ENCODE data around the gene GATD1. TPM values are rescaled to one million over a fixed set of nuclear protein-coding genes. Genes with fewer than 3 reads are reported as not detected.

The GATD1 gene
- polyA plus RNA-seq, 2 of the 4 experiments (the other 2 are of a cell fraction) = 14.5 to 43.1 TPM

DNA sequence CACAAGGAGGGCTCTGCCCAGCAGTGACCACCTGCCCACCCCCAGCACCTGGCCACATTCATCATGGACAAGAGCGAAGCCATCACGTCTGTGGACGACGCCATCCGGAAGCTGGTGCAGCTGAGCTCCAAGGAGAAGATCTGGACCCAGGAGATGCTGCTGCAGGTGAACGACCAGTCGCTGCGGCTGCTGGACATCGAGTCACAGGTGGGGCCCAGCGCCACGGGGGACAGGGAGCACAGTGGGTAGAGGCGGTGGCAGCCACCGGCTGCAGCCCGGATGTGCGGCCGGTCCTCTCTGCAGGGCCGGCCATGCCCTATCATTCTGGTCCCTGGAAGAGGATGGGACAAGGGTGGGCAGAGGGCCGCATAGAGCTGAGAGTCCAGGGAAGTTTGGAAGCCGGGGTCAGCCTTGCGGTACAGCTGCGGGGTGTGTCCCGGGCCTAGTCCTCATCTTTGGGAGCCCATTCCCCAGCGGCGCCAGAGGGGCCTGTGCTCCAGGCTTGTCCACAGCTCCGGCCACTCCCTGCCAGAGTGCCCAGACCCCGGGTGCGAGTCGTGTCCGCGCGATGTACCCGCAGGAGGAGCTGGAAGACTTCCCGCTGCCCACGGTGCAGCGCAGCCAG, 57.2 kb downstream of the GATD1 start:
- no peak overlapping the region for H3K4me2 ChIP-seq
- no peak for DNase-seq (ENCODE audit: low read depth in 1 of 2, low spot score in 1 of 2)
- peaks cover 10% of the 10 kb centered on the region; the same call in 1 of the 3 replicates for H3K4me1 ChIP-seq
- POLR2A ChIA-PET = interaction anchor here (0.9 to 2.1 kb wide), 2 partner anchors 15 to 24 kb away, joined by 3 to 7 read pairs; partner anchors contain the start of genes DEAF1 and TMEM80
- 93% methylated on average over 33 of the region's 35 CpGs for WGBS (ENCODE audit: missing lambda C conversion rate)
- no peak overlapping the region for H3K27ac ChIP-seq
- no peak for FAIRE-seq
- CTCF ChIA-PET = interaction anchor here (0.6 to 20.1 kb wide), 5 partner anchors 8 to 59 kb away, joined by 3 to 599 read pairs (median 30); partner anchors contain the start of genes DEAF1, EPS8L2 and TMEM80
- H3K4me3 ChIP-seq = no peak overlapping the region
- TF ChIP-seq TP53 (CRISPR knock-in tag; IDR thresholded peaks at IDR 0.05) (no peak), JUN (IDR thresholded peaks at IDR 0.05) (no peak), SMC3 (IDR thresholded peaks at IDR 0.05) (no peak), ESRRA (IDR thresholded peaks at IDR 0.05; ENCODE audit: borderline replicate concordance, low read length) (no peak), CHD2 (IDR thresholded peaks at IDR 0.05; ENCODE audit: low read length, partially characterized antibody) (no peak), NR3C1 (IDR thresholded peaks at IDR 0.05) (no peak), MAFK (IDR thresholded peaks at IDR 0.05; ENCODE audit: partially characterized antibody) (no peak), HOXB5 (CRISPR knock-in tag; IDR thresholded peaks at IDR 0.05) (no peak), E2F6 (IDR thresholded peaks at IDR 0.05; ENCODE audit: borderline replicate concordance, low read depth) (no peak), CEBPB (IDR thresholded peaks at IDR 0.05) (no peak), TFCP2L1 (CRISPR knock-in tag; IDR thresholded peaks at IDR 0.05) (no peak), POLR2A (IDR thresholded peaks at IDR 0.05; ENCODE audit: low read length) (no peak), FOSL2 (IDR thresholded peaks at IDR 0.05) (no peak), FOSL2 (CRISPR knock-in tag; IDR thresholded peaks at IDR 0.05) (no peak)
- TF ChIP-seq, protein P1, sequence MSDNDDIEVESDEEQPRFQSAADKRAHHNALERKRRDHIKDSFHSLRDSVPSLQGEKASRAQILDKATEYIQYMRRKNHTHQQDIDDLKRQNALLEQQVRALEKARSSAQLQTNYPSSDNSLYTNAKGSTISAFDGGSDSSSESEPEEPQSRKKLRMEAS (IDR thresholded peaks at IDR 0.05) = no peak
- TF ChIP-seq, protein P2, sequence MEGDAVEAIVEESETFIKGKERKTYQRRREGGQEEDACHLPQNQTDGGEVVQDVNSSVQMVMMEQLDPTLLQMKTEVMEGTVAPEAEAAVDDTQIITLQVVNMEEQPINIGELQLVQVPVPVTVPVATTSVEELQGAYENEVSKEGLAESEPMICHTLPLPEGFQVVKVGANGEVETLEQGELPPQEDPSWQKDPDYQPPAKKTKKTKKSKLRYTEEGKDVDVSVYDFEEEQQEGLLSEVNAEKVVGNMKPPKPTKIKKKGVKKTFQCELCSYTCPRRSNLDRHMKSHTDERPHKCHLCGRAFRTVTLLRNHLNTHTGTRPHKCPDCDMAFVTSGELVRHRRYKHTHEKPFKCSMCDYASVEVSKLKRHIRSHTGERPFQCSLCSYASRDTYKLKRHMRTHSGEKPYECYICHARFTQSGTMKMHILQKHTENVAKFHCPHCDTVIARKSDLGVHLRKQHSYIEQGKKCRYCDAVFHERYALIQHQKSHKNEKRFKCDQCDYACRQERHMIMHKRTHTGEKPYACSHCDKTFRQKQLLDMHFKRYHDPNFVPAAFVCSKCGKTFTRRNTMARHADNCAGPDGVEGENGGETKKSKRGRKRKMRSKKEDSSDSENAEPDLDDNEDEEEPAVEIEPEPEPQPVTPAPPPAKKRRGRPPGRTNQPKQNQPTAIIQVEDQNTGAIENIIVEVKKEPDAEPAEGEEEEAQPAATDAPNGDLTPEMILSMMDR (IDR thresholded peaks at IDR 0.05) = no peak
- TF ChIP-seq, protein P3, sequence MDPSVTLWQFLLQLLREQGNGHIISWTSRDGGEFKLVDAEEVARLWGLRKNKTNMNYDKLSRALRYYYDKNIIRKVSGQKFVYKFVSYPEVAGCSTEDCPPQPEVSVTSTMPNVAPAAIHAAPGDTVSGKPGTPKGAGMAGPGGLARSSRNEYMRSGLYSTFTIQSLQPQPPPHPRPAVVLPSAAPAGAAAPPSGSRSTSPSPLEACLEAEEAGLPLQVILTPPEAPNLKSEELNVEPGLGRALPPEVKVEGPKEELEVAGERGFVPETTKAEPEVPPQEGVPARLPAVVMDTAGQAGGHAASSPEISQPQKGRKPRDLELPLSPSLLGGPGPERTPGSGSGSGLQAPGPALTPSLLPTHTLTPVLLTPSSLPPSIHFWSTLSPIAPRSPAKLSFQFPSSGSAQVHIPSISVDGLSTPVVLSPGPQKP (IDR thresholded peaks at IDR 0.05; ENCODE audit: low read depth, low read length) = no peak
- H3K9me3 ChIP-seq = no peaks in the 10 kb centered on the region
- no peak for ATAC-seq

- POLR2A ChIA-PET = interaction anchor here (0.9 kb wide), 1 partner anchor 14 kb away, joined by 3 read pairs; no protein-coding TSS in a partner anchor
Observed at GRCh38 chr11:719214-720016, 57.9 kb downstream of the GATD1 start.

More at GRCh38 chr11:719214-720016, 57.9 kb downstream of the GATD1 start:
- no peak for DNase-seq (ENCODE audit: low read depth in 1 of 2, low spot score in 1 of 2)
- Histone ChIP-seq H3K9me3 (no peaks in the 10 kb centered on the region), H3K4me2 (no peak overlapping the region), H3K4me1 (peaks cover 17% of the 10 kb centered on the region; the same call in 1 of the 3 replicates), H3K4me3 (no peak overlapping the region), H3K27ac (no peak overlapping the region)
- FAIRE-seq = no peak
- ATAC-seq = no peak
- WGBS (ENCODE audit: missing lambda C conversion rate) = 91% methylated on average over 32 of the region's 34 CpGs
- no peak for TF ChIP-seq RCOR1 (IDR thresholded peaks at IDR 0.05; ENCODE audit: low read depth, low read length)
- TF ChIP-seq EP300 (IDR thresholded peaks at IDR 0.05) = no peak
- TF ChIP-seq PHF8 (IDR thresholded peaks at IDR 0.05; ENCODE audit: borderline replicate concordance, low read depth) = no peak
- TF ChIP-seq MAZ (IDR thresholded peaks at IDR 0.05; ENCODE audit: borderline replicate concordance, low read depth, low read length) = no peak
- no peak for TF ChIP-seq CHD2 (IDR thresholded peaks at IDR 0.05; ENCODE audit: low read length, partially characterized antibody)
- TF ChIP-seq CHD4 (IDR thresholded peaks at IDR 0.05; ENCODE audit: borderline replicate concordance) = no peak
- TF ChIP-seq ZC3H11A (IDR thresholded peaks at IDR 0.05) = no peak
- no peak for TF ChIP-seq HDAC2 (IDR thresholded peaks at IDR 0.05)
- TF ChIP-seq RAD21 (conservative IDR thresholded peaks at IDR 0.05 in 1 of 2, IDR thresholded peaks at IDR 0.05 in 1 of 2) = no peak
- TF ChIP-seq CBX8 (IDR thresholded peaks at IDR 0.05) = no peak
- no peak for TF ChIP-seq NR3C1 (IDR thresholded peaks at IDR 0.05)
- no peak for TF ChIP-seq SREBF2 (IDR thresholded peaks at IDR 0.05)
- TF ChIP-seq ZFP36 (IDR thresholded peaks at IDR 0.05; ENCODE audit: borderline replicate concordance, partially characterized antibody) = no peak
- TF ChIP-seq E2F6 (IDR thresholded peaks at IDR 0.05; ENCODE audit: borderline replicate concordance, low read depth) = no peak
- TF ChIP-seq EHMT2 (IDR thresholded peaks at IDR 0.05; ENCODE audit: low read depth) = no peak
- TF ChIP-seq, protein P2 (IDR thresholded peaks at IDR 0.05) = no peak
- CTCF ChIA-PET = interaction anchor here (1.1 to 20.1 kb wide), 3 partner anchors 9 to 38 kb away, joined by 3 to 599 read pairs (median 11); partner anchors contain the start of genes DEAF1, EPS8L2 and TMEM80

Measured in A549 (cell line).